H9 (cell line): ENCODE measurements around the gene GBP7. TPM values are rescaled to one million over a fixed set of nuclear protein-coding genes. Genes with fewer than 3 reads are reported as not detected.
"Not testable (repeated sequence)": the region's sequence is repeated elsewhere in the genome, so short reads cannot be mapped to it uniquely, and the experiment has no call there.

Experiments
- DNase-seq: peaks from one replicate; pipeline ENCODE4 v3.0.0-alpha.2; 2017
- H2AFZ ChIP-seq: one replicate; pipeline ENCODE4 v1.6.1; 2013; ENCODE audit warnings: mild to moderate bottlenecking, low read length, control low read depth, moderate library complexity
- H2AK5ac ChIP-seq: 2 replicates; pipeline ENCODE4 v1.6.1; 2013; ENCODE audit warnings: low read length, control low read depth, mixed read lengths; ENCODE audit not compliant: insufficient read length
- H2BK120ac ChIP-seq: one replicate; pipeline ENCODE4 v1.6.1; 2013; ENCODE audit warnings: low read depth, mild to moderate bottlenecking, low read length, control low read depth, inconsistent platforms; ENCODE audit not compliant: poor library complexity, severe bottlenecking
- H2BK12ac ChIP-seq: 2 replicates; pipeline ENCODE4 v1.6.1; 2013; ENCODE audit warnings: low read length, control low read depth, mixed read lengths, low read depth; ENCODE audit not compliant: insufficient read length
- H2BK15ac ChIP-seq: 2 replicates; pipeline ENCODE4 v1.6.1; 2013; ENCODE audit warnings: low read depth, low read length, control low read depth
- H2BK20ac ChIP-seq: one replicate; pipeline ENCODE4 v1.6.1; 2013; ENCODE audit warnings: low read depth, mild to moderate bottlenecking, low read length, control low read depth, inconsistent platforms; ENCODE audit not compliant: poor library complexity, severe bottlenecking
- H2BK5ac ChIP-seq: 2 replicates; pipeline ENCODE4 v1.6.1; 2013; ENCODE audit warnings: low read length, control low read depth, mixed read lengths; ENCODE audit not compliant: insufficient read length
- H3K14ac ChIP-seq: 2 replicates; pipeline ENCODE4 v1.6.1; 2013; ENCODE audit warnings: low read length, control low read depth; ENCODE audit not compliant: insufficient read depth
- H3K18ac ChIP-seq: 2 replicates; pipeline ENCODE4 v1.6.1; 2013; ENCODE audit warnings: low read depth, mild to moderate bottlenecking, mixed read lengths, low read length, control low read depth; ENCODE audit not compliant: insufficient read length
- H3K23ac ChIP-seq: 2 replicates; pipeline ENCODE4 v1.6.1; 2013; ENCODE audit warnings: low read length, control low read depth, mixed read lengths, low read depth; ENCODE audit not compliant: insufficient read length
- H3K23me2 ChIP-seq: 2 replicates; pipeline ENCODE4 v1.6.1; 2013; ENCODE audit warnings: low read depth, mild to moderate bottlenecking, mixed read lengths, low read length, control low read depth; ENCODE audit not compliant: insufficient read length, poor library complexity, severe bottlenecking
- H3K27ac ChIP-seq: 2 replicates; pipeline ENCODE4 v1.5.1; 2013; ENCODE audit warnings: low read length, control low read depth, mixed read lengths, low read depth; ENCODE audit not compliant: insufficient read length
- H3K27me3 ChIP-seq: 2 replicates; pipeline ENCODE4 v1.6.1; 2013; ENCODE audit warnings: low read length, control low read depth, inconsistent platforms; ENCODE audit not compliant: insufficient read depth
- H3K4ac ChIP-seq: 2 replicates; pipeline ENCODE4 v1.6.1; 2013; ENCODE audit warnings: low read depth, mild to moderate bottlenecking, control low read depth, inconsistent platforms, low read length, moderate library complexity
- H3K4me1 ChIP-seq: 2 replicates; pipeline ENCODE4 v1.6.1; 2013; ENCODE audit warnings: low read length, control low read depth, inconsistent platforms; ENCODE audit not compliant: insufficient read depth
- H3K4me2 ChIP-seq: 2 replicates; pipeline ENCODE4 v1.6.1; 2013; ENCODE audit warnings: low read length, control low read depth, mixed read lengths; ENCODE audit not compliant: insufficient read length, insufficient read depth
- H3K56ac ChIP-seq: 2 replicates; pipeline ENCODE4 v1.6.1; 2013; ENCODE audit warnings: low read depth, mild to moderate bottlenecking, mixed read lengths, low read length, control low read depth; ENCODE audit not compliant: insufficient read length
- H3K79me1 ChIP-seq: 2 replicates; pipeline ENCODE4 v1.6.1; 2013; ENCODE audit warnings: low read depth, mild to moderate bottlenecking, moderate library complexity, low read length, control low read depth, inconsistent platforms; ENCODE audit not compliant: insufficient read depth, poor library complexity, severe bottlenecking
- H3K79me2 ChIP-seq: 2 replicates; pipeline ENCODE4 v1.6.1; 2013; ENCODE audit warnings: low read length, control low read depth, inconsistent platforms; ENCODE audit not compliant: insufficient read depth
- H3K9ac ChIP-seq: 2 replicates; pipeline ENCODE4 v1.6.1; 2013; ENCODE audit warnings: low read length, control low read depth, mixed read lengths; ENCODE audit not compliant: insufficient read length; ENCODE audit errors: extremely low read depth
- H3K9me3 ChIP-seq: one replicate; pipeline ENCODE4 v1.6.1; 2013; ENCODE audit warnings: low read depth, low read length, inconsistent platforms; ENCODE audit not compliant: control insufficient read depth
- H3T11ph ChIP-seq: one replicate; pipeline ENCODE4 v1.6.1; 2013; ENCODE audit warnings: mild to moderate bottlenecking, low read length, control low read depth, inconsistent platforms
- H4K20me1 ChIP-seq: one replicate; pipeline ENCODE4 v1.6.1; 2013; ENCODE audit not compliant: control insufficient read depth, insufficient read length, insufficient read depth
- H4K5ac ChIP-seq: 2 replicates; pipeline ENCODE4 v1.6.1; 2013; ENCODE audit warnings: low read depth, mild to moderate bottlenecking, mixed read lengths, low read length, control low read depth; ENCODE audit not compliant: insufficient read length
- H4K8ac ChIP-seq: replicated peaks from 2 replicates; pipeline ENCODE4 v1.6.1; 2013; ENCODE audit warnings: low read length, control low read depth, mixed read lengths, low read depth; ENCODE audit not compliant: insufficient read length
- H4K91ac ChIP-seq: 2 replicates; pipeline ENCODE4 v1.6.1; 2013; ENCODE audit warnings: low read depth, mild to moderate bottlenecking, moderate library complexity, mixed read lengths, low read length, control low read depth; ENCODE audit not compliant: insufficient read length
- H3K27ac Mint-ChIP-seq, 3 experiments: 2 replicates in 2 of 3; 3 replicates in 1 of 3; pipeline ENCODE4 v1.8.0; 2020 to 2021; ENCODE audit warnings: mixed read lengths in 3 of 3, mild to moderate bottlenecking in 1 of 3, moderate library complexity in 1 of 3
- H3K27me3 Mint-ChIP-seq: 2 replicates; pipeline ENCODE4 v1.8.0; 2021; ENCODE audit warnings: low read depth, mild to moderate bottlenecking, moderate library complexity, mixed read lengths
- H3K36me3 Mint-ChIP-seq, 3 experiments: 2 replicates in 2 of 3; 3 replicates in 1 of 3; pipeline ENCODE4 v1.8.0; 2020 to 2021; ENCODE audit warnings: low read depth in 3 of 3, mixed read lengths in 3 of 3; ENCODE audit not compliant: insufficient read depth in 1 of 3
- H3K4me1 Mint-ChIP-seq, 2 experiments: 2 replicates each; pipeline ENCODE4 v1.8.0; 2020; ENCODE audit warnings: mixed read lengths in 2 of 2
- H3K4me3 Mint-ChIP-seq, 2 experiments: 2 replicates in 1 of 2; 3 replicates in 1 of 2; pipeline ENCODE4 v1.8.0; 2020 to 2021; ENCODE audit warnings: mild to moderate bottlenecking in 2 of 2, mixed read lengths in 2 of 2, moderate library complexity in 1 of 2
- H3K9me3 Mint-ChIP-seq, 2 experiments: 2 replicates in 1 of 2; 3 replicates in 1 of 2; pipeline ENCODE4 v1.8.0; 2020; ENCODE audit warnings: mild to moderate bottlenecking in 2 of 2, mixed read lengths in 2 of 2, moderate library complexity in 1 of 2
- WGBS: extraction: QIAGEN DNeasy Blood & Tissue Kit; methylation state at CpG from one replicate; pipeline ENCODE4 v1.1.7; 2013; ENCODE audit warnings: missing lambda C conversion rate, low lambda C conversion rate, mixed read lengths; ENCODE audit not compliant: insufficient read length; ENCODE audit errors: extremely low coverage; 5-methylcytosine and 5-hydroxymethylcytosine counted together
- total RNA-seq: library from RNA; stranded (reverse); gene quantifications from 2 replicates; pipeline ENCODE4 v1.2.1, GENCODE V29; 2021
- TF ChIP-seq, protein P1 (sequence below): fragments of 200-600 bp; sonication (generic); conservative IDR thresholded peaks from 3 replicates; pipeline ENCODE4 v1.8.0; 2021; ENCODE audit warnings: antibody characterized with exemption, mild to moderate bottlenecking

The GBP7 gene
- total RNA-seq, 1 experiment from 2014 or later, result not detected

DNA sequence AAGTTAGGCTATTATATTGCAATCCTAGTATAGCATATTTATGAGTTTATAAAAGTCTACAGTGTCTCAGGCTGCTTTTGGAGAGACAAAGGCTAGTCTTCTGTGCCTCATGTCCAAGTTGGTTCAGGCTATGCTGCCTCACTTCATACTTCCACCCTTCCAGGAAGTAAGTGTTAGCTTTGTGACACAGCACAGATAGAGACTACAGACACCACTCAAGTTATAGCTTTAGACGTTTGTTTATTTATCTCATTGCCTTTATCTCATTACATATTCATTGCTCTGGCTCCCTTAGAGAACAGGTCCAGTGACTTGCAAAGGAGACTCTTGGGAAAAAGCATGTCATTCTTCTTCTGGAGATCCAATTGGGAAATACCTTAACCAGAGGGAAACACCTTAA is 45.5 kb upstream of the GBP7 start:
- H4K91ac ChIP-seq, result no peak overlapping the region
- no peaks in the 10 kb centered on the region for H3K79me1 ChIP-seq
- no peaks in the 10 kb centered on the region for H3K23me2 ChIP-seq
- no peak for DNase-seq
- H3K4ac ChIP-seq, result no peak overlapping the region
- no peak overlapping the region for H3K56ac ChIP-seq
- Mint-ChIP-seq H3K36me3 (peaks cover 0 to 8% (median 4%) of the 10 kb centered on the region in 3 experiments; a peak in 3 of 7 replicates), H3K27me3 (no peaks in the 10 kb centered on the region; the same call in 1 of the 2 replicates), H3K9me3 (peaks cover 17 to 36% of the 10 kb centered on the region in 2 experiments), H3K4me1 (no peaks in the 10 kb centered on the region), H3K4me3 (no peak overlapping the region), H3K27ac (no peak overlapping the region)
- no peak overlapping the region for H4K5ac ChIP-seq
- no peak overlapping the region for H2AK5ac ChIP-seq
- H2BK12ac ChIP-seq, result no peak overlapping the region
- H3K23ac ChIP-seq, result no peak overlapping the region
- H3K4me2 ChIP-seq, result no peak overlapping the region
- H3K27me3 ChIP-seq, result no peaks in the 10 kb centered on the region
- H4K8ac ChIP-seq, result no peak overlapping the region
- H2BK15ac ChIP-seq, result no peak overlapping the region
- no peak overlapping the region for H3K27ac ChIP-seq
- H4K20me1 ChIP-seq, result no peaks in the 10 kb centered on the region
- H2BK5ac ChIP-seq, result no peak overlapping the region
- H3K79me2 ChIP-seq, result no peaks in the 10 kb centered on the region
- H2AFZ ChIP-seq, result no peak overlapping the region
- H3K9me3 ChIP-seq, result no peaks in the 10 kb centered on the region
- H3K9ac ChIP-seq, result no peak overlapping the region
- no peak overlapping the region for H2BK120ac ChIP-seq
- no peak overlapping the region for H3K14ac ChIP-seq
- H3T11ph ChIP-seq, result no peak overlapping the region
- no peak overlapping the region for H3K18ac ChIP-seq
- TF ChIP-seq, protein P1, sequence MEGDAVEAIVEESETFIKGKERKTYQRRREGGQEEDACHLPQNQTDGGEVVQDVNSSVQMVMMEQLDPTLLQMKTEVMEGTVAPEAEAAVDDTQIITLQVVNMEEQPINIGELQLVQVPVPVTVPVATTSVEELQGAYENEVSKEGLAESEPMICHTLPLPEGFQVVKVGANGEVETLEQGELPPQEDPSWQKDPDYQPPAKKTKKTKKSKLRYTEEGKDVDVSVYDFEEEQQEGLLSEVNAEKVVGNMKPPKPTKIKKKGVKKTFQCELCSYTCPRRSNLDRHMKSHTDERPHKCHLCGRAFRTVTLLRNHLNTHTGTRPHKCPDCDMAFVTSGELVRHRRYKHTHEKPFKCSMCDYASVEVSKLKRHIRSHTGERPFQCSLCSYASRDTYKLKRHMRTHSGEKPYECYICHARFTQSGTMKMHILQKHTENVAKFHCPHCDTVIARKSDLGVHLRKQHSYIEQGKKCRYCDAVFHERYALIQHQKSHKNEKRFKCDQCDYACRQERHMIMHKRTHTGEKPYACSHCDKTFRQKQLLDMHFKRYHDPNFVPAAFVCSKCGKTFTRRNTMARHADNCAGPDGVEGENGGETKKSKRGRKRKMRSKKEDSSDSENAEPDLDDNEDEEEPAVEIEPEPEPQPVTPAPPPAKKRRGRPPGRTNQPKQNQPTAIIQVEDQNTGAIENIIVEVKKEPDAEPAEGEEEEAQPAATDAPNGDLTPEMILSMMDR, result no peak
- H3K4me1 ChIP-seq, result no peaks in the 10 kb centered on the region
- WGBS, result no CpG with 5 or more reads among the region's 1 CpG
- H2BK20ac ChIP-seq, result no peak overlapping the region

DNA sequence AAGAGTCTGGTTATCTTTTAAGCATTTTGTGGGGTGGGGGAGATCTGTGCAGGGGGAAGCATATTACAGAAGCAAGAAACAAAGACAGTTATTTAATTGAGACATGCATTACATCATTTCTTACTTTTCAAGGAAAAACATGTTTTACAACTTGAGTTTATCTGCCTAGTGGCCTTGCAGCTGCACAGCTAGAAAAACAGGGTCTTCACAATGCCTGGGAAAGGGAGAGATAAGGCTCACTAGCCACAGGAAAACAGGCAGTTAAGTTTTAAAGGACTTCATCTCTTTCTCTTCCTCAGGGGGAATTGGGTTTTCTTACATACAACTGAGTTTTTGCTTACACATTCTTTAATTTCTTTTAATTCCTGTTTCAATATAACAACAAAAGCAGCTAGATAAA is 44.0 kb upstream of the GBP7 start:
- H4K91ac ChIP-seq, H4K5ac ChIP-seq, H4K20me1 ChIP-seq, H3K4me1 Mint-ChIP-seq, H2BK12ac ChIP-seq, H3K27me3 ChIP-seq, H3K4me1 ChIP-seq, H2BK15ac ChIP-seq, H2BK5ac ChIP-seq, H3K27ac ChIP-seq, H2BK120ac ChIP-seq, H3K56ac ChIP-seq, H3K36me3 Mint-ChIP-seq, H3K9ac ChIP-seq, H2AK5ac ChIP-seq, H3K79me2 ChIP-seq, H3K27ac Mint-ChIP-seq, H2AFZ ChIP-seq, H3K23ac ChIP-seq, H3K23me2 ChIP-seq, H3K4ac ChIP-seq, H3T11ph ChIP-seq, H3K79me1 ChIP-seq, H4K8ac ChIP-seq, H3K27me3 Mint-ChIP-seq, H2BK20ac ChIP-seq, DNase-seq, H3K18ac ChIP-seq, H3K9me3 ChIP-seq, H3K4me3 Mint-ChIP-seq, H3K14ac ChIP-seq, H3K4me2 ChIP-seq: not testable (repeated sequence)
- H3K9me3 Mint-ChIP-seq, result peaks cover 13 to 29% of the 10 kb centered on the region in 2 experiments
